ENCODE measurements around the gene TMEM131.
"Not testable (repeated sequence)": the region's sequence is repeated elsewhere in the genome, so short reads cannot be mapped to it uniquely, and the experiment has no call there.

Gene TMEM131

DNA sequence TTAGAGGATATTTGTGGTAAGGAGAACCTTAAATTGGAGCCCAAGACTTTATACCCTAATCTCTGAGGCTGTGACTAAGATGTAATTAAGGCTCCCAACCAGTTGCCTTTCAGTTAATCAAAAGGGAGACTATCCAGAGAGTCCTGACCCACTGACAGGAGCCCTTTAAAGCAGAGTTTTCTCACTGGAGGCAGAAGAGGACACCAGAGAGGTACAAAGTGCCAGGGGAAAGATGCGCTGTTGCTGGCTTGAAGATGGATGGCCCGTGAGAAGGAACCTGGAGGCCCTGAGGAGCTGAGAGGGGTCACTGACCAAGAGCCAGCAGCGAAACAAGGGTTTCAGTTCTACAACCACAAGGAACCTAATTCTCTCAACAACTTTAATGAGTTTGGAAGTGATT is 137.3 kb downstream of the TMEM131 start:
- no peak for DNase-seq (ENCODE audit: low spot score)

DNA sequence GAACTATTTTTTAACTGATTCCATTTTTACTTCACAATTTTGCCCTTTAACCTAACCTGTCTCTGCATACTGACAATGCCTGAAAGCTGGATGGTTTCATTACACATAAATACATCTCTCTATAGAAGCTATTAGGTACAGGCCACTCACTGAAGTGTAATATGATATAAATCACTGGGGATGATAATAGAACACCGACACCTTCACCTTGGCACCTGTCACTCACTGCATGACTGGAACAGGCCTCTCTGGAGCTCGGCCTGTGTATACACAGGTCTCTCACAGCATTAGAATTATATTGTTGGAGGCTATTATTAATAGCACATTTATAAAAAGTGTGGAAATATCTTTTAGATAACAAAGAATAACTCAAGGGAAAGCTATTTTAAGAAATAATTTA is 138.2 kb downstream of the TMEM131 start:
- no peak for DNase-seq (ENCODE audit: low spot score)

DNA sequence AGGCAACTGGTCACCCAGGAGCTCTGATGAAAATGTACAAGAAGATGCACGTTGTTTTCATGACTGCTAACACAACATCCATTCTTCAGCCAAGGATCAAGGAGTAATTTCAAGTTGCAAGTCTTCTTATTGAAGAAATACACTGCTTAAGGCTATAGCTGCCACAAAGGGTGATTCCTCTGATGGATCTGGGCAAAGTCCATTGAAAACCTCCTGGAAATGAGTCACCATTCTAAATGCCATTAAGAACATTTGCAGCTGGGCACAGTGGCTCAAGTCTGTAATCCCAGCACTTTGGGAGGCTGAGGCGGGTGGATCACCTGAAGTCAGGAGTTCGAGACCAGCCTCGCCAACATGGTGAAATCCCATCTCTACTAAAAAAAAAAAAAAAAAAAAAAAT is 142.7 kb downstream of the TMEM131 start:
- not testable (repeated sequence) for DNase-seq (ENCODE audit: low spot score)

DNA sequence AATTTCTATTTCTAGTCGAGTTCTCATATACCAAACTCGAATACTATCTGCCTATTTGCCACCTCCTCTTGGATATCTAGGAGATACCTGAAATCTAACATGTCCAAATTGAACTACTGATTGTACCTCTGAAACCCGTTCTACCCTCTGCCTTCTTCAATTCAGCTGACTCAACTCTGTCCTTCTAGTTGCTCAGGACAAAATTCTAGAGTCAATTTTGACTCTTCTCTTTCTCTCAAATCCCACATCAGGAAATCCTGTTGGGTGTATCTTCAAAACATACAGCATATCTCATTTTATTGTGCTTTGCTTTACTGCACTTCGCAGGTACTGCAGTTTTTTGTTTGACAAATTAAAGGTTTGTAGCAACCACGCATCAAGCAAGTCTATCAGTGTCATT is 144.6 kb downstream of the TMEM131 start:
- no peak for DNase-seq (ENCODE audit: low spot score)

DNA sequence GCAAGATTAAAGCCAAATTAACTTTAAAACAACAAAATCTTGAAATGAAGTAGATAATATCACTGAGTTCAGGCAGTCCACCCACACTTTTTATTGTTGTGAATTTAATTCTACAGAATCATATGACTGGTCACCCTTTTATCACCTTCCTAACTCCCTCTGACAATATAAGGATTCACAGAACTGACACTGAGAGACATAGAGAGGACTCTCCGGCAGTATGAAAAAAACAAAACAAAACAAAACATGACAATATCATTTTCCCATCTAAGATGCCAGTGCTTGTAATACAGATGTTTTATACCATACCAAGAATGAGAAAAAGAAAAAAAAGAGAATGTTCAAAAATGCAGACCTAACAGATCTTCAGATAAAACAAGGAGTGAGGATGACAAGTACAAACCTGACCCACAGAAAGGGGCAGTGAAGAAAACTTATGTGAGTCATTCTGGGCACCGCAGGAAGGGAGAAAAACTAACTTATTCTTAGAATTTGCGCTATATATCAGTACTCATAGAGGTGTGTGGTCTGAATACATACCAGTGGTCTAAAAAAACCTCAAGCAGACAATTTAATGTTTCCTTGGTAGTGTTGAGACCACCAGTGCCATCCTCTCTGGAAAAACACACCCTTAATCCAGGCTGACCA is 145.7 kb downstream of the TMEM131 start:
- no peak for DNase-seq (ENCODE audit: low spot score)

DNA sequence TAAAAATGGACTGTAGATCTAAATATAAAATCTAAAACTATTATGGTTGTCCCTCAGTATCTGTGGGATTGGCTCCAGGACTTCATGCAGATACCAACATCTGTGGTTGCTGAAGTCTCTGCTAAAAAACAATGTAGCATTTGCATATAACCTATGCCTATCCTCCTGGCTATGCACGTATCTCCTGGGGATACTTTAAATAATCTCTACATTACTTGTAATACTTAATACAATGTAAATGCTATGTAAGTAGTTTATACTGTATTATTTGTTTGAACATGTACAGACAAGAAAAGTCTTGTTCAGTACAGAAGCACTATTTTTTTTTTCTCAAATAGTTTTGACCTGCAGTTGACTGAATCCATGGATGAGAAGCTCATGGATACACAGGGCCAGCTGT is 147.4 kb downstream of the TMEM131 start:
- no peak for DNase-seq (ENCODE audit: low spot score)

DNA sequence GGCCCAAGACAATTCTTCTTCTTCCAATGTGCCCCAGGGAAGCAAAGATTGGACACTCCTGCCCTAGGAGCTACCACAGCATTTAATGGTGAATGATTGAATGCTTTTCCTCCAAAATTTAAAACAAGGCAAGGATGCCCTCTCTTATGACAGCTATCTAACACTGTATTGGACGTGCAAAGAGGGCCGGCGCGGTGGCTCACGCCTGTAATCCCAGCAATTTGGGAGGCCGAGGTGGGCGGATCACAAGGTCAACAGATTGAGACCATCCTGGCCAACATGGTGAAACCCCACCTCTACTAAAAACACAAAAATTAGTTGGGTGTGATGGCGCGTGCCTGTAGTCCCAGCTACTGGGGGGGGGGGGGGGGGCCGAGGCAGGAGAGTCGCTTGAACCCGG is 149.0 kb downstream of the TMEM131 start:
- not testable (repeated sequence) for DNase-seq (ENCODE audit: low spot score)

DNA sequence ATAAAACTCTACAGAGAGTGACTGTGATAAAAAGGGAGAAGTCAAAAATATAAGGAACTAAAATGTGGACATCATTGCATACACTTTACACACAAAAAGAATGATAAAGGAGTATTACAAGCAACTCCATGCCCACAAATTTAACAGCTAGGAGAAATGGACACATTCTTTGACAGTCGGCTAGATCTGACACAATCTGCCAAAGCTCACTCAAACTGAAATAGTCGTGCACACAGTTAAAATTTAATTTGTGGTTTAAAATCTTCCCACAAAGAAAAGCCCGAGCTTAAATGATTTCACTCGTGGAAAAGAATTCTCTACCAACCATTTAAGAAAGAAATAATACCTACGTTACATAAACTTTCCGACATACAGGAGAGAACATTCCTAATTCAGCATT is 149.9 kb downstream of the TMEM131 start:
- DNase-seq (ENCODE audit: low spot score): no peak

DNA sequence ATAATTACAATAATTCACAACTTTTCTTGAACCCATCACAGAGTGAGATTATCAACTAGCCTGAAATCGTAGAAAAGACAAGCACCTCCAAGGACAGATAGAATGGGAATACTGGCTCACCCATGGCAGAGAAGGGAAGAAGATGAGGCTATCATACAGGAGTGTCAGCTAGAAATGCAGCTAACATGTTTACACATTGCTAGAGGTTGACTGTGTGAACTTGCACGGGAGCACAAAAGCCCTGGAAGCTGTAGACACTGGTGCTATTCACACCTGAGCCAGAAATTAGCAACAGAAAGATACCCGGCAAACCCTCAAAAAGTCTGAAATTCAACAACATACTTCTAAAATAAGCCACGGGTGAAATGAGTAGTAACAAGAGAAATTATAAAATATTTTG is 150.6 kb downstream of the TMEM131 start:
- DNase-seq (ENCODE audit: low spot score): no peak

DNA sequence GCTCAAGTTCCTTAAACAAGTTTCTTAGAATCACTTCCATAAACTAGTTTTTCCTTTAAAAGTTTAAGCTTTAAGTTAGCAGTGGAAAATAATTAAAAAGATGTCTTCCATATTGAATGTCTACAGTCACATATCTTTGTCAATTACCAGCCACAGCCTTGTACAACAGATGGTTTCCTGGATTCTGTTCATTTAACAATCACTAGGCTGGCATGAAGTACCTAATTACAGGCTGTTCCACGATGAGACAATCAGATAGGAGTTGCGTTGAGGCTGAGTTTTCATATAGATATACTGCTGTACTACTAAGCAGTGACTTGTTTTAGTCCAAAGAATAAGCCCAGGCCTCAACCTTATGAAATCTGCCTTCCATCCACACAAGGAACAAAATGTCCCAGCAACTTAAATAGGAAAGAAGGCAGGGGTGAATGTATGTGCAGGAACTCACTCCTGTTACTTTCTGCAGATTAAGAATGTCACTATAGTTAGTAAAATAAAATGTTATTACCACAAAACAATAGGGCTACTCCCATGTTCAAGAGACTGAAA is 151.4 kb downstream of the TMEM131 start:
- no peak for DNase-seq (ENCODE audit: low spot score)

DNA sequence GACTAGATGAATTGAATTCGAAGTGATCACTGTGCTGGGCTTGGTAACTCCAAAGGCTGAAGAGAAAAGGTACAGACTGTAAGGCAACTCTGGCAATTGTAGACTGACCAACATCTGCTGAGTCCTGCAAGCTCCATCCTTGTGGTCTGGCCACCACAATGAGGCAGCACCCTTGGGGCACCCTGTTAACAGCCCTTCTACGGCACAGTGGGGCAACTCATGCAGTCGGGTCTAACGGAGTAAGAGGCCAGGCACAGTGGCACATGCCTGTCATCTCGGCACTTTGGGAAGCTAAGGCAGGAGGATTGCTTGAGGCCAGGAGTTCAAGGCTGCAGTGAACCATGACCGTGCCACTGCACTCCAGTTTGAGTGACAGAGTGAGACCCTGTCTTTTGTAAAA is 155.6 kb downstream of the TMEM131 start:
- no peak for DNase-seq (ENCODE audit: low spot score)

DNA sequence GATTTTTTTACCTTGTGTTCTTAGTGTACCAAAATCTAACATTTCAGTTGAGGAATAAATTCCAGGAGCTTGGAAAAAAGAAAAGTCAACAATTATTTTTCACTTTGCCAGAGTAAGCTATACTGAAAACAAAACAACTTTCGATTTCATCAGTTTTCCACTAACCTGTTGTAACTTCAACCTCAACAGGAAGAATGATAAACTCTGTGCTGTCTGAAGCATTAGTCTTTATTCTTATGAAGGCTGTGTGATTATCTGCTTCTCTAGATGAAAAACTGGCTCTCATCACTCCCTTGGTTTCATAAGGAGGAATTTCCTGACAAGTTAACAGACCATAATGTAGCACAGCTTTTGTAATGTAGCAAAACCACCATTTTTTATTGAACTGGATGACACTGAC is 161.1 kb downstream of the TMEM131 start:
- DNase-seq (ENCODE audit: low spot score): no peak

DNA sequence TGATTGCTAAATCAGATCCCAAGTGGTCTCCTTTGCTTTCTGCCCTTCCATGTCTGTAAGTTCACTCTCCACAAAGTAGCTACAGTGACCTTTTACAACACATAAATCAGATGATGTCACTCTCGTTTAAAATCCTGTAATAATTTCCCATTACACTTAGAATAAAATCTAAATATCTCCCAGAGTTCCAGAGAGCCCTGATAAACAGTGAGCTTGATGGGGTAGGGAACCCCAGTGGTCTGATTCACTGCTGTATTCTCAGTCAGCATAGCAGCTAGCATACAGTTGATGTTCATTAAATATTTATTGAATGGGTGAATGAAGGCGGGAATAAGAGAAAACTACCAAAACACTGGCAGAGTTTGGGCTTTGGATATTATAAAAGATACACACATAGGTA is 164.6 kb downstream of the TMEM131 start:
- DNase-seq (ENCODE audit: low spot score): no peak

DNA sequence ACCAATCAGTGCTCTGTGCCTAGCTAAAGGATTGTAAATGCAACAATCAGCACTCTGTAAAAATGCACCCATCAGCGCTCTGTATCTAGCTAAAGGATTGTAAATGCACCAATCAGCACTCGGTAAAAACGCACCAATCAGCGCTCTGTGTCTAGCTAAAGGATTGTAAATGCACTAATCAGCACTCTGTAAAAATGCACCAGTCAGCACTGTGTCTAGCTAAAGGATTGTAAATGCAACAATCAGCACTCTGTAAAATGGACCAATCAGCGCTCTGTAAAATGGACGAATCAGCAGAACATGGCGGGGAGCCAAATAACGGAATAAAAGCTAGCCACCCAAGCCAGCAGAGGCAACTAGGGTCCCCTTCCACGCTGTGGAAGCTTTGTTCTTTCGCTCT is 166.5 kb downstream of the TMEM131 start:
- DNase-seq (ENCODE audit: low spot score): not testable (repeated sequence)

DNA sequence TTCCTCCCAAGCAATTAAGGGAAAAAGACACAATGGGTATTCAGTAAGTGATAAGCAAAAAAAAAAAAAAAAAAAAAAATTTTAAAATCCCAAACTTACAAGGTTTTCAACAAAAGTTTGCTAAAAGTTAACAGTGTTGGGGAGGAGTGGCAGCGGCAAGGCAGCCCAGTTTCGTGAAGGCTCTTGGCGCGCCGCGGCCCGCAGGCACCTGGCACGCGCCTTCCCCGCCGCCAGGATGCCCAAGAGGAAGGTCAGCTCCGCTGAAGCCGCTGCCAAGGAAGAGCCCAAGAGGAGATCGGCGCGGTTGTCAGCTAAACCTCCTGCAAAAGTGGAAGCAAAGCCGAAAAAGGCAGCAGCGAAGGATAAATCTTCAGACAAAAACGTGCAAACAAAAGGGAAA is 168.7 kb downstream of the TMEM131 start:
- not testable (repeated sequence) for DNase-seq (ENCODE audit: low spot score)

DNA sequence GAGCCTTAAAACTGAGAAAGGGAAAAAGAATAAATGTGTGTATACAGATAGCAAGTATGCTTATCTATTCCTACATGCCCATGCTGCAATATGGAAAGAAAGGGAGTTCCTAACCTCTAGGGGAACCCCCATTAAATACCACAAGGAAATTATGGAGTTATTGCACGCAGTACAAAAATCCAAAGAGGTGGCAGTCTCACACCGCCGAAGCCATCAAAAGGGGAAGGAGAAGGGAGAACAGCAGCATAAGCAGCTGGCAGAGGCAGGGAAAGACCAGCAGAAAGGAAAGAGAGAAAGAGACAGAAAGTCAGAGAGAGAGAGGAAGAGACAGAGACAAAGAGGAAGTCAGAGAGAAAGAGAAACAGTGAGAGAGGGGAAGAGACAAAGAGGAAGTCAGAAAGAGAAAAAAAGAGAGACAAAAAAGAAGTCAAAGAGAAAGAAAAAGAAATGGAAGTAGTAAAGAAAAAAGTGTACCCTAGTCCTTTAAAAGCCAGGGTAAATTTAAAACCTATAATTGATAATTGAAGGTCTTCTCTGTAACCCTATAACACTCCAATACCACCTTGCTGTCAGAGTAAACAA is 169.4 kb downstream of the TMEM131 start:
- DNase-seq (ENCODE audit: low spot score): not testable (repeated sequence)

DNA sequence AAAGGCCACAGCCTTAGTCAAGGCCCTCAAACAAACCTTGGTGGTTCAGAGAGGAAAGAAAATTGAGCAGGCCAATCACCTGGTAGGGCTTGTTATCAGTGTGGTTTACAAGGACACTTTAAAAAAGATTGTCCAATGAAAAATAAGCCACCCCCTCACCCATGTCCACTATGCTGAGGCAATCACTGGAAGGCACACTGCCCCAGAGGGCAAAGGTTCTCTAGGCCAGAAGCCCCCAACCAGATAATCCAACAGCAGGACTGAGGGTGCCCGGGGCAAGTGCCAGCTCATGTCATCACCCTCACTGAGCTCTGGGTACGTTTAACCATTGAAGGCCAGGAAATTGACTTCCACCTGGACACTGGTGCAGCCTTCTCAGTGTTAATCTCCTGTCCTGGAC is 171.7 kb downstream of the TMEM131 start:
- DNase-seq (ENCODE audit: low spot score): not testable (repeated sequence)

DNA sequence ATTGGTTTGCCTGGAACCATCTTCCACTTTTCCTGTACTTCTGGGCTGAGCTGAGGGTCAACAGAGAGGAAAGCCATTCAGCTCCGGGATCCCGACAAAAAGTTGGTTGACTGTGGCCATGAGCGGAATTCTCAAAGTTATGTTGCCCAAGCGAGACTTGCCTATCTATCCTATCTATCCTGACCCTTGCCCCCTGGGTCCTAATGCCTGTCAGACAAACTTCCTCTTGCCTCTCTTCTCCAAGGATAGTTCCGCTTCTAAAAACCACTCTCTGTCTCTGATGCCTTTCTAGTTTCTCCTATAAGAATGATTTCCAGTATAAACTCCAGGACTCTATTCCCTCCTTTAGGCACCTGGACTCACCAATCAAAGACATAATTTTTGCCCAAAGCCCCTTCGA is 173.9 kb downstream of the TMEM131 start:
- DNase-seq (ENCODE audit: low spot score): not testable (repeated sequence)

DNA sequence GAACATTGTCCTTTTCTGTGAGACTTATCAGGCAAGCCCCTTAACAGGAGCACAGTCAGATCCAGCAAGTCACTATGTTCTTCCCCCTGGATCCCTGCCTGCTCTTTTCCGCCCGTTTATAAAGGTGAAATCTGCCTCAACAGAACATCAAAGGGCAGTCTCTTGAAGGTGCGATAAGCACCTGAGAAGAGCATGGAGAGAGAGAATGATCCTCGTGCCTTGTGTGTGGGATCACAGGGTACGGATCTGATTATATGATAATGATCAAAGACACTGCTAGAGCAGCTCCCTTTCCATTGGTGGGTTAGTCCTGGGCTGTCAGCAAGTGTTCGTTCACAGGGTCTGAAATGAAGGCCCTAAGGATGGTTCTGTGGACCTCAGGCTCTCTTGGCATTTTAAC is 176.0 kb downstream of the TMEM131 start:
- DNase-seq (ENCODE audit: low spot score): no peak

DNA sequence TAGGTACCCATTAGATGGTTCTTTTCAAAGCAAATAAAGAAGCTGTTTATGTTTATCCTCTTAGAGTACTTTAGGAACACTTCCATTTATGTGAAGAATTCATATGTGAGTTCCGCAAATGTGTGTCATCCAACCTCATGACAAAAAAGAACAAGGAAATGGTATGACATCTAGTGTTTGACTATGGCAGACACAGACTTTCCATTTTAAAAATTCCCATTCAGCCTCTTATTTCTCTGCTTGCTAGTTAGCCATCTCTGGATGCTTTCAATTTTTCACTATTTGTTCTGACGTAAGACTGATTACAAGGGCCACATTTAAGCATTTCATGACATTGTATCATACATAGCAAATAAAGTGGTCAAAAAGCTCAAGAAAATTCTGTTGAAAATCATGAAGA is 179.3 kb downstream of the TMEM131 start:
- DNase-seq (ENCODE audit: low spot score): no peak

DNA sequence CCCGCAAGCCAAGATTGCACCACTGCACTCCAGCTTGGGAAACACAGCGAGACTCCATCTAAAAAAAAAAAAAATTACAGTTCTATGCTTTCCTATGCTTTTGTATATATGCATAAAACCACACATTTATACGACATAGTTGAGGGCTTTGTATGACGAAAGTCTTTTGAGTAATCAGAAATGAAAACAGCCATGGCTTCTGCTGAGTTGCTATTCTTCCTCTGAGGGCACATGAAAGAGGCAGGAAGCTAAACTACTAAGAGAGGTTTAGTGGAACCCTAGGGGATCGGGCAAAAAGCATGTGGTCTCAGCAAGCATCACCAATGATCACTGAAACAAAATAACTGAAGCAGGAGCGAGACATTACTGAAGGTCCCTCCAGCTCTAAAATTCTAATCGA is 182.8 kb downstream of the TMEM131 start:
- DNase-seq (ENCODE audit: low spot score): no peak

DNA sequence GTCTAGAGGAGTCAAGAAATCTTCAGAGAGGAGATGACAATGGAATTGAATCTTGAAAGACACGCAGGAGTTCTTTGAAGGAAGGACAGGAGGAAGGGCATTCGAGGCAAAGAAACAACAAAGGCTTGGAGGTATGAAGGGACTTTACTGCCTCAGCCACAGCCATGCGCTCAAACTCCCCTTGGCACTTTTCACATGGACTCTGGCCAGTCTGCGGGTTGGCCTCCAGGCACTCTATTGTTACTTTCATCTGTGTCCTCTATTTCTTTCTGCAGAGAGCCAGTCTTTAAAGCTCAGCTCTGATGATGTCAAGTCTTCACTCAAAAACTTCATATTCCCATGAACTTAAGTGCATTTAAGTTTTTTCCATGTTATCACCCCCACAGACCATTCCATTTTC is 186.9 kb downstream of the TMEM131 start:
- no peak for DNase-seq (ENCODE audit: low spot score)

DNA sequence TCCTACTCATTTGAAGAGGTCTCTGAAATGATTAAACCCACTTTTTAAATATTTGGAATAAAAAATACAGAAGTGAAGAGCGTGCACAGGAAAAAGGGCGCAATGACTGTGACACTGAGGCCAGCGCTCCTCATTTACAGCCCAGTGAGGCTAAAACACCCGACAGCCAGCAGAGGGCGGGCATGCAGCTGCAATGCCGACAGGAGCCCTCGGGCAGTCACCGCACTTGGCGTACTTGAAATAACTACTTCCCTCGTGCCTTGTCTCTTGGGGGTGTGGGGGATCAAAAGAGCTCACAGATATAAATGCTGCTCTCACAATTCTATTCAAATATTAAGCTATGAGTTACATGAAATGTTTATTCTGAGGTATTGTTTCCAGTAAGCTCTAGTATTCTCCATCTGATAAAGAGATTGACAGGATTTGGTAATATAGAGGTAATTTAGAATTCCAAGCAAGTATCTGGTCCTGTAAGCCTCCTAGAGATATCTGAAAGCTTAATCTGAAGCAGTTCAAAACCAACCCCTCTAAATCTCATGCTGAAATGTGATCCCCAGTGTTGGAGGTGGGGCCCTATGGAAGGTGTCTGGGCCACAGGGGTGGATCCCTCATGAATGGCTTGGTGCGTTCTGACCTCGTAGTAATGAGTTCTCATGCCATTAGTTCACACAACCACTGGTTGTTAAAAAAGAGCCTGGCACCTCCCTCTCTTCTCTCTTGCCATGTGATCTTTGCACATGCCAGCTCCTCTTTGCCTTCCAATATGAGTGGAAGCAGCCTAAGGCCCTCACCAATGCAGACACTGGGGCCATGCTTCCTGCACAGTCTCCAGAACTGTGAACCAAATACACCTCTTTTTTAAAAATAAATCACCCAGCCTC is 188.8 kb downstream of the TMEM131 start:
- DNase-seq (ENCODE audit: low spot score): peak; percentile 86
